Panc1 (cell line): ENCODE results near the gene CPNE6.

Experiments
- POLR2AphosphoS5 ChIP-seq: IDR thresholded peaks from 2 replicates; pipeline ENCODE4 v1.6.1; 2012; ENCODE audit warnings: mild to moderate bottlenecking, low read depth, low read length, moderate library complexity
- TF ChIP-seq, protein P1 (sequence below): fragments of 450-650 bp; IDR thresholded peaks from 2 replicates; pipeline ENCODE4 v1.5.1; 2017; ENCODE audit warnings: mild to moderate bottlenecking

DNA sequence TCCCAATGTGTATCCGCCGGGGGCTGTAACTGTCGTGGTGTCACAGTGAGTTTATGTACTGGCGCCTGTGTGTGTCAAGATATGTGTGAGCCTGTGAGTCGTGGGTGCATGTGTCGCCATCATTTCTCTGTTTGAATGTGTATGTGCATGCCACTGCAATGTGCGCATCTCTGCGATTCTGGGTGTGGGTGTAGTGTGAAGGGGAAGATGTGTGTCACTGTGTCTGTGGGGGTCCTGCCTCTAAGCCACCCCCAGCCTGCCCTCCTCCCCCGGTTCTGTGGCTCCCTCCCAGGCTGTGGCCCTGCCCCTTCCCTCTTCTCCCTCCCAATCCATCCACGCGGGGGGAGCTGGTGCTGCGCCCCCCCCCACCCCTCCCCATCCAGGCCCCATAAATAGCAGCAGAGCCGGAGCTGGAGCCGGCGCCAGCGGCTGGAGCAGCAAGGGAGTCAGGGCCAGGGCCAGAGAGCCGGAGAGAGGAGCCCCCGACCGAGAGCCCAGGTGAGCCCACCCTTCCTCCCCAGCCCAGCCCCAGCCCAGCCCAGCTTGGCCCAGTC lies at the start of gene CPNE6:
- TF ChIP-seq, protein P1, sequence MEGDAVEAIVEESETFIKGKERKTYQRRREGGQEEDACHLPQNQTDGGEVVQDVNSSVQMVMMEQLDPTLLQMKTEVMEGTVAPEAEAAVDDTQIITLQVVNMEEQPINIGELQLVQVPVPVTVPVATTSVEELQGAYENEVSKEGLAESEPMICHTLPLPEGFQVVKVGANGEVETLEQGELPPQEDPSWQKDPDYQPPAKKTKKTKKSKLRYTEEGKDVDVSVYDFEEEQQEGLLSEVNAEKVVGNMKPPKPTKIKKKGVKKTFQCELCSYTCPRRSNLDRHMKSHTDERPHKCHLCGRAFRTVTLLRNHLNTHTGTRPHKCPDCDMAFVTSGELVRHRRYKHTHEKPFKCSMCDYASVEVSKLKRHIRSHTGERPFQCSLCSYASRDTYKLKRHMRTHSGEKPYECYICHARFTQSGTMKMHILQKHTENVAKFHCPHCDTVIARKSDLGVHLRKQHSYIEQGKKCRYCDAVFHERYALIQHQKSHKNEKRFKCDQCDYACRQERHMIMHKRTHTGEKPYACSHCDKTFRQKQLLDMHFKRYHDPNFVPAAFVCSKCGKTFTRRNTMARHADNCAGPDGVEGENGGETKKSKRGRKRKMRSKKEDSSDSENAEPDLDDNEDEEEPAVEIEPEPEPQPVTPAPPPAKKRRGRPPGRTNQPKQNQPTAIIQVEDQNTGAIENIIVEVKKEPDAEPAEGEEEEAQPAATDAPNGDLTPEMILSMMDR: no peak
- TF ChIP-seq POLR2AphosphoS5: no peak
